CD14-positive monocyte (primary cell): ENCODE measurements around the gene EPHA1. TPM values are rescaled to one million over a fixed set of nuclear protein-coding genes. Genes with fewer than 3 reads are reported as not detected.
"Not testable (repeated sequence)": the region's sequence is repeated elsewhere in the genome, so short reads cannot be mapped to it uniquely, and the experiment has no call there.

Experiments
- DNase-seq, 3 donors: peaks; one replicate each; pipeline ENCODE4 v3.0.0-alpha.2; 2011 to 2022
- H2AFZ ChIP-seq: 2 replicates; pipeline ENCODE4 v1.6.0; 2012; ENCODE audit warnings: mild to moderate bottlenecking, low read depth, low read length, inconsistent platforms; ENCODE audit not compliant: insufficient read depth, poor library complexity, severe bottlenecking
- H3K27ac ChIP-seq, 2 donors: 1 replicate in 1 of 2; 2 replicates in 1 of 2; pipeline ENCODE4 v1.5.1; 2012 to 2013; ENCODE audit warnings: low read length in 2 of 2, control low read depth in 1 of 2, inconsistent platforms in 1 of 2, low read depth in 1 of 2, mild to moderate bottlenecking in 1 of 2
- H3K27me3 ChIP-seq, 2 donors: one replicate each; pipeline versions ENCODE4 v1.6.0 to v1.6.1; 2011 to 2013; ENCODE audit warnings: low read length in 2 of 2; ENCODE audit not compliant: control insufficient read depth in 2 of 2, insufficient read depth in 2 of 2
- H3K36me3 ChIP-seq, 2 donors: replicated peaks in 1 of 2; 1 replicate in 1 of 2; 2 replicates in 1 of 2; pipeline versions ENCODE4 v1.5.1 to v1.6.1; 2012 to 2013; ENCODE audit warnings: low read length in 2 of 2, control low read depth in 1 of 2, inconsistent platforms in 1 of 2, mild to moderate bottlenecking in 1 of 2; ENCODE audit not compliant: insufficient read depth in 2 of 2, control insufficient read depth in 1 of 2
- H3K4me1 ChIP-seq, 2 donors: 1 replicate in 1 of 2; 2 replicates in 1 of 2; pipeline versions ENCODE4 v1.5.1 to v1.6.1; 2012 to 2013; ENCODE audit warnings: low read length in 2 of 2, control low read depth in 1 of 2, inconsistent platforms in 1 of 2, mild to moderate bottlenecking in 1 of 2, moderate library complexity in 1 of 2; ENCODE audit not compliant: insufficient read depth in 2 of 2, control insufficient read depth in 1 of 2
- H3K4me2 ChIP-seq: replicated peaks from 2 replicates; pipeline ENCODE3; 2012; ENCODE audit warnings: low read length, moderate library complexity, mild to moderate bottlenecking; ENCODE audit not compliant: poor library complexity, severe bottlenecking; ENCODE audit errors: extremely low read depth
- H3K4me3 ChIP-seq, 3 experiments: fragments of 200-600 bp in 1 of 3; sonication (generic) in 1 of 3; replicated peaks in 1 of 3; 1 replicate in 2 of 3; 2 replicates in 1 of 3; pipeline ENCODE4 v1.5.1; 2011 to 2013; ENCODE audit warnings: low read length in 3 of 3, mild to moderate bottlenecking in 3 of 3, control low read depth in 2 of 3, low read depth in 2 of 3, inconsistent platforms in 1 of 3, moderate library complexity in 1 of 3
- H3K79me2 ChIP-seq: 2 replicates; pipeline ENCODE4 v1.6.0; 2012; ENCODE audit warnings: mild to moderate bottlenecking, control low read depth, inconsistent platforms, low read length, moderate library complexity; ENCODE audit not compliant: insufficient read depth
- H3K9ac ChIP-seq: 2 replicates; pipeline ENCODE4 v1.6.0; 2017; ENCODE audit warnings: low read length, mild to moderate bottlenecking; ENCODE audit not compliant: insufficient read depth, poor library complexity, severe bottlenecking
- H3K9me3 ChIP-seq, 2 donors: replicated peaks in 1 of 2; 1 replicate in 1 of 2; 2 replicates in 1 of 2; pipeline versions ENCODE4 v1.5.1 to v1.6.1; 2012 to 2013; ENCODE audit warnings: low read length in 2 of 2, control low read depth in 1 of 2; ENCODE audit not compliant: control insufficient read depth in 1 of 2, insufficient read depth in 1 of 2
- H4K20me1 ChIP-seq: 2 replicates; pipeline ENCODE4 v1.6.0; 2012; ENCODE audit warnings: mild to moderate bottlenecking, low read length, control low read depth, moderate library complexity; ENCODE audit not compliant: insufficient read depth
- H3K27ac Mint-ChIP-seq, 7 donors: one replicate each; pipeline ENCODE4 v1.8.0; 2020; ENCODE audit warnings: mild to moderate bottlenecking in 7 of 7, mixed read lengths in 7 of 7, moderate library complexity in 6 of 7, inconsistent platforms in 2 of 7
- H3K27me3 Mint-ChIP-seq, 3 donors: one replicate each; pipeline ENCODE4 v1.8.0; 2021 to 2022; ENCODE audit warnings: low read depth in 3 of 3, mild to moderate bottlenecking in 3 of 3, mixed read lengths in 3 of 3, moderate library complexity in 3 of 3, inconsistent platforms in 1 of 3
- H3K36me3 Mint-ChIP-seq, 2 donors: one replicate each; pipeline ENCODE4 v1.8.0; 2020; ENCODE audit warnings: mixed read lengths in 2 of 2, inconsistent platforms in 1 of 2, mild to moderate bottlenecking in 1 of 2
- H3K4me1 Mint-ChIP-seq: one replicate; pipeline ENCODE4 v1.8.0; 2020; ENCODE audit warnings: mild to moderate bottlenecking, mixed read lengths
- H3K4me3 Mint-ChIP-seq, 2 donors: one replicate each; pipeline ENCODE4 v1.8.0; 2020; ENCODE audit warnings: mild to moderate bottlenecking in 2 of 2, mixed read lengths in 2 of 2, moderate library complexity in 1 of 2
- H3K9me3 Mint-ChIP-seq, 7 donors: one replicate each; pipeline ENCODE4 v1.8.0; 2020 to 2022; ENCODE audit warnings: mixed read lengths in 7 of 7, mild to moderate bottlenecking in 6 of 7, moderate library complexity in 6 of 7, inconsistent platforms in 2 of 7
- WGBS: methylation state at CpG from one replicate; pipeline ENCODE4 v1.1.5; 2013; ENCODE audit warnings: missing lambda C conversion rate; ENCODE audit not compliant: insufficient coverage; 5-methylcytosine and 5-hydroxymethylcytosine counted together
- intact Hi-C, 2 donors: fragments of 100-400 bp; cut with micrococcal nuclease; formaldehyde crosslinking; loops; one replicate each; pipeline versions ENCODE4 v1.15.0 to v1.15.1; 2023
- polyA plus RNA-seq, 3 donors: library from polyadenylated mRNA; depleted of rRNA in 1 of 3; unstranded in 2 of 3; stranded (reverse) in 1 of 3; fragments of 300-500 nt in 2 of 3; fragments of >200 nt in 1 of 3; fragmentation: Illumina TruSeq in 2 of 3; gene quantifications; 1 replicate in 2 of 3; 2 replicates in 1 of 3; pipeline ENCODE4 v1.2.3, GENCODE V29; 2012 to 2021
- TF ChIP-seq, protein P1 (sequence below): fragments of 200-600 bp; IDR thresholded peaks from one replicate; pipeline ENCODE4 v1.8.0; 2022; ENCODE audit warnings: antibody characterized with exemption, mild to moderate bottlenecking

EPHA1 gene
- polyA plus RNA-seq, 3 donors = 0.50 to 0.95 TPM; not detected in 1

DNA sequence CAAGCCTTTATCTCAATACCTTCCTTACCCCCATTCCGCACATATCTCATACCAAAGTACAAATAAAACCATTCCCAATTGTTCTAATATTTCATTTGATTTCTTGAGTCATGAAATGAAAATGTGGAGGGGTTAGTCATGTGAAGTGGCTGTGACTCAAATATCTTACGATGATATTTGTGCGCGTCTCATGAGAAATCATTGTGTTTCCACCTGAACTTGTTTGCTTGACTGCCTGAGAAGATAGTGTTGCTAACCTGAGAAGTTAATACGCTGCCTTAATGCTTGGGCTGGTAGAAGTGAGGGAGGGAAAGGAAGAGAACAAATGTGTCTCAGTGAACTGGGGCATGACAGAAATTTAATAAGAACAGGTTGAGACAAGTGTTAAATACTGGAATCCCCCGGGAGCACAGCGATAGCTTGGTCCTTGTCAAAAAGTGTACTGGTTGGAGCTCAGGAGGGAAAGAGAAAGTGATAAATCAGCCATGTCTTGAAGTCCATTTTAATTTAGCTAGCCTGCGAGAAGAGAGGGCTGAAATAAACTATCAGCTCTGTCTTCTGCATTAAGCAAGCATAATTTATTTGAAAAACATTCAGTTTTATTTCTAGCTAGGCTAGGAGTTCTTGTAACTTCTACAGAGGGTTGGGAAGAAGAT, 7.2 kb upstream of the EPHA1 start:
- Histone ChIP-seq H3K4me3 (no peak overlapping the region), H3K36me3 (peaks cover 0 to 26% of the 10 kb centered on the region in 2 donors), H4K20me1 (no peaks in the 10 kb centered on the region), H3K27ac (peak overlapping the region in 1 of 2 donors; percentile 38), H3K9me3 (no peaks in the 10 kb centered on the region), H3K27me3 (no peaks in the 10 kb centered on the region), H3K79me2 (peaks cover 65% of the 10 kb centered on the region), H3K4me2 (peak overlapping the region; percentile 13), H2AFZ (no peak overlapping the region), H3K9ac (no peak overlapping the region), H3K4me1 (peaks cover 33 to 64% of the 10 kb centered on the region in 2 donors)
- 94% methylated on average over 6 of the region's 8 CpGs for WGBS
- Mint-ChIP-seq H3K27ac (peak overlapping the region in 4 of 7 donors; percentile 4 to 88 (median 48)), H3K27me3 (no peaks in the 10 kb centered on the region), H3K9me3 (peaks cover 3 to 13% (median 8%) of the 10 kb centered on the region in 7 donors), H3K4me1 (peaks cover 59% of the 10 kb centered on the region), H3K4me3 (no peak overlapping the region), H3K36me3 (peaks cover 25 to 26% of the 10 kb centered on the region in 2 donors)
- DNase-seq = no peak
- TF ChIP-seq, protein P1, sequence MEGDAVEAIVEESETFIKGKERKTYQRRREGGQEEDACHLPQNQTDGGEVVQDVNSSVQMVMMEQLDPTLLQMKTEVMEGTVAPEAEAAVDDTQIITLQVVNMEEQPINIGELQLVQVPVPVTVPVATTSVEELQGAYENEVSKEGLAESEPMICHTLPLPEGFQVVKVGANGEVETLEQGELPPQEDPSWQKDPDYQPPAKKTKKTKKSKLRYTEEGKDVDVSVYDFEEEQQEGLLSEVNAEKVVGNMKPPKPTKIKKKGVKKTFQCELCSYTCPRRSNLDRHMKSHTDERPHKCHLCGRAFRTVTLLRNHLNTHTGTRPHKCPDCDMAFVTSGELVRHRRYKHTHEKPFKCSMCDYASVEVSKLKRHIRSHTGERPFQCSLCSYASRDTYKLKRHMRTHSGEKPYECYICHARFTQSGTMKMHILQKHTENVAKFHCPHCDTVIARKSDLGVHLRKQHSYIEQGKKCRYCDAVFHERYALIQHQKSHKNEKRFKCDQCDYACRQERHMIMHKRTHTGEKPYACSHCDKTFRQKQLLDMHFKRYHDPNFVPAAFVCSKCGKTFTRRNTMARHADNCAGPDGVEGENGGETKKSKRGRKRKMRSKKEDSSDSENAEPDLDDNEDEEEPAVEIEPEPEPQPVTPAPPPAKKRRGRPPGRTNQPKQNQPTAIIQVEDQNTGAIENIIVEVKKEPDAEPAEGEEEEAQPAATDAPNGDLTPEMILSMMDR = no peak
- intact Hi-C loops = loop anchor here (5.0 to 10.0 kb wide), 4 partner anchors 34 to 171 kb away; partner anchors contain the start of genes ZYX (in 2 of the 2) and FAM131B (in 1 of the 2)

DNA sequence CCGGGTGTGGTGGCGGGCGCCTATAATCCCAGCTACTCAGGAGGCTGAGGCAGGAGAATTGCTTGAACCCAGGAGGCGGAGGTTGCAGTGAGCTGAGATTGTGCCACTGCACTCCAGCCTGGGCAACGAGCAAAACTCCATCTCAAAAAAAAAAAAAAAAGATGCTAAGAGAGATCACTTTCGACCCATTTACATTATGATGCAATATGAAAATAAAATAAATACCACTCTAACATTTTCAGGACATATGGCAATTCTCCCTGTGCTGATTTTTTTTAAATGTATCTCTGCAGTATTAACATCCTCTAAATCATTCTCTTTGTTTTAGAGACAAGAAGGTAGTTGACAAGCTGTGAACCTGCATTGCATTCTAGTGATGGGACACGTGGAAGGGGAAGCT, 6.6 kb upstream of the EPHA1 start:
- peak overlapping the region in 4 of 7 donors; percentile 32 to 92 (median 90) for H3K27ac Mint-ChIP-seq
- H3K79me2 ChIP-seq = peaks cover 66% of the 10 kb centered on the region
- H3K9ac ChIP-seq, H3K27me3 ChIP-seq, H3K27me3 Mint-ChIP-seq, DNase-seq, H3K9me3 Mint-ChIP-seq, H3K9me3 ChIP-seq, H4K20me1 ChIP-seq, H2AFZ ChIP-seq: not testable (repeated sequence)
- peak overlapping the region in 1 of 2 donors; percentile 38 for H3K27ac ChIP-seq
- peak overlapping the region; percentile 13 for H3K4me2 ChIP-seq
- peak overlapping the region in 1 of 3 experiments; percentile 29 for H3K4me3 ChIP-seq
- H3K4me1 ChIP-seq = peaks cover 40 to 70% of the 10 kb centered on the region in 2 donors
- H3K4me1 Mint-ChIP-seq = peaks cover 65% of the 10 kb centered on the region
- H3K4me3 Mint-ChIP-seq = peak overlapping the region in 1 of 2 donors; percentile 71
- intact Hi-C loops = loop anchor here (5.0 to 10.0 kb wide), 4 partner anchors 33 to 170 kb away; partner anchors contain the start of genes ZYX (in 2 of the 2) and FAM131B (in 1 of the 2)
- H3K36me3 Mint-ChIP-seq = peaks cover 18 to 21% of the 10 kb centered on the region in 2 donors
- H3K36me3 ChIP-seq = peaks cover 0 to 20% of the 10 kb centered on the region in 2 donors
- 80% methylated on average over 1 of the region's 7 CpGs for WGBS
